Progenitor cell of endocrine pancreas (in vitro differentiated cells): ENCODE measurements around the gene SLC39A3. TPM values are rescaled to one million over a fixed set of nuclear protein-coding genes. Genes with fewer than 3 reads are reported as not detected.
A peak's percentile ranks its signal among the peaks of the same experiment; 100 is the strongest.

ENCODE experiments used
- DNase-seq: peaks from one replicate; pipeline ENCODE4 v3.0.0; 2021; ENCODE audit warnings: low spot score; ENCODE audit not compliant: unreplicated experiment
- H3K27ac Mint-ChIP-seq: 2 replicates; pipeline ENCODE4 v1.8.0; 2021; ENCODE audit warnings: mild to moderate bottlenecking, moderate library complexity, mixed read lengths
- H3K27me3 Mint-ChIP-seq: 2 replicates; pipeline ENCODE4 v1.8.0; 2021; ENCODE audit warnings: mixed read lengths
- H3K36me3 Mint-ChIP-seq: 2 replicates; pipeline ENCODE4 v1.8.0; 2022; ENCODE audit warnings: mixed read lengths; ENCODE audit not compliant: insufficient read depth
- H3K4me1 Mint-ChIP-seq: 2 replicates; pipeline ENCODE4 v1.8.0; 2021; ENCODE audit warnings: low read depth, mixed read lengths
- H3K4me3 Mint-ChIP-seq: 2 replicates; pipeline ENCODE4 v1.8.0; 2021; ENCODE audit warnings: low read depth, mild to moderate bottlenecking, moderate library complexity, mixed read lengths
- H3K9me3 Mint-ChIP-seq: 2 replicates; pipeline ENCODE4 v1.8.0; 2021; ENCODE audit warnings: low read depth, mixed read lengths
- total RNA-seq: library from RNA; stranded (reverse); gene quantifications from 2 replicates; pipeline ENCODE4 v1.2.1, GENCODE V29; 2021
- TF ChIP-seq, protein P1 (sequence below): fragments of 200-600 bp; sonication (generic); IDR thresholded peaks from one replicate; pipeline ENCODE4 v1.5.0; 2021; ENCODE audit warnings: antibody characterized with exemption, mild to moderate bottlenecking; ENCODE audit not compliant: unreplicated experiment

Gene SLC39A3
- total RNA-seq, 1 donor from 2014 or later = 23.8 TPM

DNA sequence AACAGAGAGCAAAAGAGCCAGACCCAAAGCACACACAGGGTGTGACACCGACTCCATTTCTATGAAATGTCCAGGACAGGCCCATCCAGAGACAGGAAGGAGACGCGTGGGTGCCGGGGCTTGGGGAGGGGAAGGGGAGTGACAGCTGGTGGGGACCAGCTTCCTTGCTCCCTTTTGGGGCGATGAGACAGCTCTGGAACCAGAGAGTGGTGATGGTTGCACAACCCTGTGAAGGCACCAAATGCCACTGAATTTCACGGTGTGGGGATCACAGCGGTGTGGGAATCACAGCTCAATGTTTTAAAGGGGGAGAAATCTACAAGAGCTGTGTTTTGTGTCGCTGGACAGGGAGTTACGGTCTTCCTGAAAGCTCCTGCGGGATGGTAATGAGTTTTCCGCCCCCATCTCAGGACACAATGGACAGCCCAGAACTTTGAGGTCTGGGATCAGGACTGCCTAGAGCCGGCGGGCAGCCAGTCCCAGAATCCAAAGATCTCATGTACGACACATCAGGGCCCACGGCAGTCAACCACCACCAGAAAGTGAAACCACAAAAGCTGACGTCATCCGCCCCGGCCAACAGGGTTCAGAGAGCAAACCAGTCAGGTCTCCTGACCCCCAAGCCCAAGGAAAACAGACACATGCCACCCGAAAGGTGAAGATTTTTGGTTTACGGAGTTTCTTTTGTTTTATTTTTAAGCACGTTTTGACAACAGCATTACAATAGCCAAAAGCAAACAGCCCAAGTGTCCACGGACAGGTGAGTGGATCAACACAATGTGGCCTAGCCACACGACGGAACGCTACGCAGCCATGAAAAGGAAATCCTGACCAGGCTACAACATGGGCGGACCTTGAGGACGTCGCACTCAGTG lies 36.0 kb upstream of the SLC39A3 start:
- H3K4me1 Mint-ChIP-seq = peaks cover 1% of the 10 kb centered on the region
- no peak overlapping the region for H3K4me3 Mint-ChIP-seq
- peak overlapping the region; percentile 84 for H3K27ac Mint-ChIP-seq
- H3K27me3 Mint-ChIP-seq = no peaks in the 10 kb centered on the region
- DNase-seq = no peak
- TF ChIP-seq, protein P1, sequence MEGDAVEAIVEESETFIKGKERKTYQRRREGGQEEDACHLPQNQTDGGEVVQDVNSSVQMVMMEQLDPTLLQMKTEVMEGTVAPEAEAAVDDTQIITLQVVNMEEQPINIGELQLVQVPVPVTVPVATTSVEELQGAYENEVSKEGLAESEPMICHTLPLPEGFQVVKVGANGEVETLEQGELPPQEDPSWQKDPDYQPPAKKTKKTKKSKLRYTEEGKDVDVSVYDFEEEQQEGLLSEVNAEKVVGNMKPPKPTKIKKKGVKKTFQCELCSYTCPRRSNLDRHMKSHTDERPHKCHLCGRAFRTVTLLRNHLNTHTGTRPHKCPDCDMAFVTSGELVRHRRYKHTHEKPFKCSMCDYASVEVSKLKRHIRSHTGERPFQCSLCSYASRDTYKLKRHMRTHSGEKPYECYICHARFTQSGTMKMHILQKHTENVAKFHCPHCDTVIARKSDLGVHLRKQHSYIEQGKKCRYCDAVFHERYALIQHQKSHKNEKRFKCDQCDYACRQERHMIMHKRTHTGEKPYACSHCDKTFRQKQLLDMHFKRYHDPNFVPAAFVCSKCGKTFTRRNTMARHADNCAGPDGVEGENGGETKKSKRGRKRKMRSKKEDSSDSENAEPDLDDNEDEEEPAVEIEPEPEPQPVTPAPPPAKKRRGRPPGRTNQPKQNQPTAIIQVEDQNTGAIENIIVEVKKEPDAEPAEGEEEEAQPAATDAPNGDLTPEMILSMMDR = no peak
- H3K9me3 Mint-ChIP-seq = no peaks in the 10 kb centered on the region
- peaks cover 7% of the 10 kb centered on the region for H3K36me3 Mint-ChIP-seq

DNA sequence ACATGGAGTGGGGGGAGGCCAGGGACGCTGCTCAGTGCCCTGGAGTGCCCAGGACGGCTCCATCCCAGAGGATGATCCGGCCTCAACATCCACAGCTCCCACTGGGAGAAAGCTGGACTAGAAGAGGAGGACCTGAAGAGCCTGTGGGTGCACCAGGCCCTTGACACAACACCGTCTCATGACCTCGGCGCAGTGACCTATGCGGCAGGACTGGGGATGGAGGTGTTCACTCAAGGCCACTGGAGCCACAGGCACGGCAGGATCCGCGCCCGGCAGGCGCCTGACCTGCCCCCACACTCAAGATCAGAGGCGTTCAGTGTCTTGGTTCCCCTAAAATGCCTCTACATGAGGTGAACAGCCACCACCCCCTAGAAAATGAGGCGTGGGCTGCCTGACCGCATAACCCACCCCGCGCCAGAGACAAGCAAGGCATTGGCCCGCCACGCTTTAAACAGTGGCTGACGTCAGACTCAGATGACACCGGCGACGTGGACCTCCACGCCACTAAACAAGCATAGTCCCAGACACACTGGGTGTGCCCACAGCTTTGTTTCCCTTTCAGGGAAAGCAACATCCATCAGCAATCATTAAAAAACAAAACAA lies 35.2 kb upstream of the SLC39A3 start:
- Mint-ChIP-seq H3K9me3 (no peaks in the 10 kb centered on the region), H3K4me1 (no peaks in the 10 kb centered on the region), H3K4me3 (no peak overlapping the region), H3K27me3 (no peaks in the 10 kb centered on the region), H3K27ac (peak overlapping the region; percentile 84), H3K36me3 (peaks cover 7% of the 10 kb centered on the region)
- TF ChIP-seq, protein P1 = no peak
- DNase-seq = no peak

DNA sequence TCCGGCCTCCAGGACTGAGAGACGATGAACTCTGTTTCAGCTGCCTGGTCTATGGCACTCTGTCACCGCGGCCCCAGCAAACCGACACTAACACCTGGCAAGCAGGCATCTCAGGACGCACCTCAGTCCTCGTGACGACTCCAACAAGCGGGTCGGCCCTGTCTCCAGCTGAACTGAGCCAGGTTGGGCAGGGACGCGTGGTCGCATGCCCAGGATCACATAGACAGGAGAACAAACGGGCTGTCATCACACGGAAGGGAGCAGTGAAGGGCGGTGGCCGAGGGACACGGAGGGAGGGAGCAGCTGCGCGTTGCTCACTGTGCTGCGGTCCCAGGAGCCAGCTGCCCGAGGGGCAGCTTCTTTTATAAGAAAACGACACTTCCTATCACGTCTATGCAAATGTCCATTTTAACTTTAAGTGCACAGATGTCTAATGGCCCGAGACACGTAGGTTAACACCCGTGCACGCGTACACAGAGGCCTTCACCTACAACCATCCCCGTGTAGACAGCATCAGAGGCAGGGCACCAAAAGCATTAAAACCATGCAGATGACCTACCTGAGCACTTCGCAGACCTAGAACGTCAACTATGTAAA lies 34.4 kb upstream of the SLC39A3 start:
- no peaks in the 10 kb centered on the region for H3K27me3 Mint-ChIP-seq
- H3K4me1 Mint-ChIP-seq = no peaks in the 10 kb centered on the region
- peaks cover 7% of the 10 kb centered on the region for H3K36me3 Mint-ChIP-seq
- no peak for DNase-seq
- no peak overlapping the region for H3K4me3 Mint-ChIP-seq
- TF ChIP-seq, protein P1 = no peak
- peak overlapping the region; percentile 67 for H3K27ac Mint-ChIP-seq
- no peaks in the 10 kb centered on the region for H3K9me3 Mint-ChIP-seq

DNA sequence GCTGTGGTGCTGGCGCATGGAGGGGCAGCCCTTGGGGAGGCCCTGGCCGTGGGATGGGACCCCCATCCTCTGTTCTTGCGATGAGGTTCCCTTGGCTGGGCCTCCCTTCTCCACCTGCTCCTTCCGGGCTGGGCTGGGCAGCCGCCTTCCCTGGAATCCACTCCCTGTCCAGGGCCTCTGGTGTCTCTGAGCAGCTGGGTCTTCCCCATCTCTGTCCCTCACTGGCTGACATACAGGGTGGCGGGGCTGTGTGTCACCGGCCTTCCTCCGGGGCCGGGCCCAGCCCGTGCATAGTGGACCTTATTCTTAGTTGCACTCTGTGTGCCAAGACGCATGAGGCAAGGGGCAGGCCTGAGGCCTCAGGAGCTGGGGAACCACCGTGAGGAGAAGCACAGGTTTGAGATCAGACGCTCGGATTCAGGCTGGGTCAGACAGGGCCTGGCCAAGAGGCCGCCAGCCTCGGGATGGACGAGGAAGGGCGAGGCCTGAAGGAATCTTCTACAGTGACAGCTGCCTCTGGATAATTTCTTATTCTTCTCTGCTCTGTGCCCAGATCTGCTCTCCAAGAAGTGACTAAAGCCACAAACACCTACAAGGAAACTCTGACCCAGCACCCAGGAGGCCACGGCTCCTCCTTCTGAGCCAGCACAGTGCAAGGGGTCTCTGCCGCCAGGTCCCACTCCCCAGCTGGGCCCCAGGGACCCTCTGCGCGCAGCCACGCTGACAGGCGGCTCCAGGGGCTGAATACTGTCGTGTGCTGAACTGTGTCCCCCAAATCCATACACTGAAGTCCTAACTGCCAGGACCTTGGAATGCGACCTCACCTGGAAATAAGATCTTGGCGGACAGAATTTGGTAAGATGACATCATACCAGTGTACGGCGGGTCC lies 32.2 kb upstream of the SLC39A3 start:
- no peak overlapping the region for H3K4me3 Mint-ChIP-seq
- no peaks in the 10 kb centered on the region for H3K9me3 Mint-ChIP-seq
- no peak overlapping the region for H3K27ac Mint-ChIP-seq
- H3K4me1 Mint-ChIP-seq = no peaks in the 10 kb centered on the region
- no peak for DNase-seq
- H3K27me3 Mint-ChIP-seq = no peaks in the 10 kb centered on the region
- TF ChIP-seq, protein P1 = no peak
- H3K36me3 Mint-ChIP-seq = peaks cover 7% of the 10 kb centered on the region
